WERI-Rb-1 (cell line): ENCODE results near the gene NPRL2.

Experiments used
- DNase-seq: peaks from one replicate; pipeline ENCODE4 v3.0.0-alpha.2; 2020
- H3K27ac ChIP-seq: fragments of 250-450 bp; sonication (Bioruptor Pico); 2 replicates; pipeline ENCODE4 v1.5.1; 2020; ENCODE audit warnings: mild to moderate bottlenecking, moderate library complexity
- H3K27me3 ChIP-seq: fragments of 250-450 bp; sonication (Bioruptor Pico); 2 replicates; pipeline ENCODE4 v1.5.1; 2021; ENCODE audit warnings: mild to moderate bottlenecking, low read depth, moderate library complexity; ENCODE audit not compliant: insufficient read depth, severe bottlenecking
- H3K36me3 ChIP-seq: fragments of 250-450 bp; sonication (Bioruptor Pico); 2 replicates; pipeline ENCODE4 v1.5.1; 2020; ENCODE audit warnings: mild to moderate bottlenecking, moderate library complexity
- H3K4me3 ChIP-seq: 2 replicates; pipeline ENCODE4 v1.5.1; 2011; ENCODE audit warnings: low read depth, mild to moderate bottlenecking, control low read depth, low read length
- H3K9me3 ChIP-seq: fragments of 250-450 bp; sonication (Bioruptor Pico); 2 replicates; pipeline ENCODE4 v1.5.1; 2021; ENCODE audit warnings: mild to moderate bottlenecking, moderate library complexity; ENCODE audit not compliant: severe bottlenecking
- CTCF ChIP-seq: IDR thresholded peaks from 2 replicates; pipeline ENCODE4 v1.5.1; 2011; ENCODE audit warnings: low read depth, mild to moderate bottlenecking, control low read depth, inconsistent platforms, low read length

The NPRL2 gene

GRCh38 chr3:50345008-50345407, 5.6 kb downstream of the NPRL2 start:
- peak overlapping the region; percentile 46 for H3K4me3 ChIP-seq
- no peaks in the 10 kb centered on the region for H3K27me3 ChIP-seq

GRCh38 chr3:50342813-50343633, 7.6 kb downstream of the NPRL2 start:
- peak; percentile 66 for TF ChIP-seq CTCF
- Histone ChIP-seq H3K27ac (no peak overlapping the region), H3K27me3 (no peaks in the 10 kb centered on the region), H3K4me3 (no peak overlapping the region), H3K36me3 (peaks cover 12% of the 10 kb centered on the region), H3K9me3 (no peaks in the 10 kb centered on the region)
- peak; percentile 64 for DNase-seq

More at GRCh38 chr3:50345008-50345407, 5.6 kb downstream of the NPRL2 start:
- Histone ChIP-seq H3K36me3 (peaks cover 28% of the 10 kb centered on the region), H3K9me3 (no peaks in the 10 kb centered on the region), H3K27ac (no peak overlapping the region)
- no peak for DNase-seq
- TF ChIP-seq CTCF = no peak

GRCh38 chr3:50341996-50342650, 8.5 kb downstream of the NPRL2 start:
- Histone ChIP-seq H3K27ac (no peak overlapping the region), H3K9me3 (no peaks in the 10 kb centered on the region), H3K4me3 (no peak overlapping the region), H3K27me3 (no peaks in the 10 kb centered on the region), H3K36me3 (peaks cover 4% of the 10 kb centered on the region)
- DNase-seq = no peak
- TF ChIP-seq CTCF = no peak

GRCh38 chr3:50341537-50341936, 9.0 kb downstream of the NPRL2 start:
- Histone ChIP-seq H3K27ac (no peak overlapping the region), H3K27me3 (no peaks in the 10 kb centered on the region), H3K9me3 (no peaks in the 10 kb centered on the region), H3K4me3 (no peak overlapping the region), H3K36me3 (peaks cover 5% of the 10 kb centered on the region)
- DNase-seq = no peak
- no peak for TF ChIP-seq CTCF

- Histone ChIP-seq H3K9me3 (no peaks in the 10 kb centered on the region), H3K4me3 (no peak within 1 kb of the TSS), H3K27me3 (no peaks in the 10 kb centered on the region), H3K27ac (no peak within 1 kb of the TSS), H3K36me3 (peaks cover 8% of the 10 kb centered on the region)
- no peak for TF ChIP-seq CTCF
- no peak for DNase-seq
Observed at GRCh38 chr3:50340448-50341329, 9.9 kb downstream of the NPRL2 start, which contains the start of gene RASSF1. TSS of gene RASSF1 (minus strand) at chr3:50340836. CDS start at chr3:50340805, 31 bp downstream.
